ENCODE measurements around the gene FUS. TPM values are rescaled to one million over a fixed set of nuclear protein-coding genes. Genes with fewer than 3 reads are reported as not detected.

The FUS gene
- total RNA-seq, 1 donor from 2014 or later, result 752 TPM

- no peak for DNase-seq
- no peak for ATAC-seq (ENCODE audit: low read depth)
- H3K27ac Mint-ChIP-seq, result peak overlapping the region; percentile 59
- no peak overlapping the region for H3K4me3 Mint-ChIP-seq
- H3K9me3 Mint-ChIP-seq, result no peaks in the 10 kb centered on the region
- no peaks in the 10 kb centered on the region for H3K27me3 Mint-ChIP-seq
- intact Hi-C loops (cut with micrococcal nuclease), result no loop called here
- H3K4me1 Mint-ChIP-seq, result peaks cover 37% of the 10 kb centered on the region
- H3K36me3 Mint-ChIP-seq (ENCODE audit: low read depth), result peaks cover 96% of the 10 kb centered on the region
- CTCF ChIA-PET, result interaction anchor here (1.6 kb wide), 1 partner anchor 12 kb away, joined by 3 read pairs; the partner anchor contains the start of gene PYCARD
- POLR2A ChIA-PET, result interaction anchor here (2.2 to 2.5 kb wide), 2 partner anchors 10 to 11 kb away, joined by 11 to 16 read pairs; partner anchors contain the start of gene FUS
- TF ChIP-seq CTCF (IDR thresholded peaks at IDR 0.05), result no peak
These were observed 10.1 kb downstream of the FUS start for GRCh38 chr16:31190061-31190460.

- POLR2A ChIA-PET, result interaction anchor here (0.7 to 4.0 kb wide), 4 partner anchors 8 to 11 kb away, joined by 6 to 16 read pairs (median 12); partner anchors contain the start of gene FUS
- TF ChIP-seq CTCF (IDR thresholded peaks at IDR 0.05), result no peak
- H3K9me3 Mint-ChIP-seq, result no peaks in the 10 kb centered on the region
These were observed 11.0 kb downstream of the FUS start for GRCh38 chr16:31190818-31191444.

GRCh38 chr16:31191697-31192428 lies 11.9 kb downstream of the FUS start:
- no peak overlapping the region for H3K4me3 Mint-ChIP-seq
- ChIA-PET CTCF (no interaction called here), POLR2A (interaction anchor here (0.7 to 4.0 kb wide), 2 partner anchors 9 to 11 kb away, joined by 6 to 13 read pairs; no protein-coding TSS in a partner anchor)
- DNase-seq (no peak), ATAC-seq (ENCODE audit: low read depth) (peak; percentile 28)
- H3K36me3 Mint-ChIP-seq (ENCODE audit: low read depth), result peaks cover 96% of the 10 kb centered on the region
- H3K4me1 Mint-ChIP-seq, result peaks cover 31% of the 10 kb centered on the region
- no peaks in the 10 kb centered on the region for H3K9me3 Mint-ChIP-seq
- no peak for TF ChIP-seq CTCF (IDR thresholded peaks at IDR 0.05)
- intact Hi-C loops (cut with micrococcal nuclease), result loop anchor here (1.0 kb wide), 1 partner anchor 11 kb away; no protein-coding TSS in a partner anchor
- no peak overlapping the region for H3K27ac Mint-ChIP-seq
- no peaks in the 10 kb centered on the region for H3K27me3 Mint-ChIP-seq

More at GRCh38 chr16:31190818-31191444, 11.0 kb downstream of the FUS start:
- Mint-ChIP-seq H3K27ac (peak overlapping the region; percentile 54), H3K36me3 (ENCODE audit: low read depth) (peaks cover 96% of the 10 kb centered on the region), H3K4me3 (no peak overlapping the region), H3K27me3 (no peaks in the 10 kb centered on the region), H3K4me1 (peaks cover 34% of the 10 kb centered on the region)
- ATAC-seq (ENCODE audit: low read depth) (no peak), DNase-seq (no peak)
- intact Hi-C loops (cut with micrococcal nuclease), result no loop called here
- CTCF ChIA-PET, result no interaction called here

- ATAC-seq (ENCODE audit: low read depth) (no peak), DNase-seq (no peak)
- no peak overlapping the region for H3K27ac Mint-ChIP-seq
- no peak for TF ChIP-seq CTCF (IDR thresholded peaks at IDR 0.05)
- H3K4me1 Mint-ChIP-seq, result peaks cover 27% of the 10 kb centered on the region
- ChIA-PET POLR2A (interaction anchor here (0.6 to 4.0 kb wide), 4 partner anchors 9 to 26 kb away, joined by 3 to 13 read pairs (median 7); partner anchors contain the start of genes FUS and PYCARD), CTCF (no interaction called here)
- H3K27me3 Mint-ChIP-seq, result no peaks in the 10 kb centered on the region
- H3K9me3 Mint-ChIP-seq, result no peaks in the 10 kb centered on the region
- no peak overlapping the region for H3K4me3 Mint-ChIP-seq
- peaks cover 92% of the 10 kb centered on the region for H3K36me3 Mint-ChIP-seq (ENCODE audit: low read depth)
- intact Hi-C loops (cut with micrococcal nuclease), result loop anchor here (1.0 kb wide), 1 partner anchor 12 kb away; no protein-coding TSS in a partner anchor
These were observed 13.1 kb downstream of the FUS start for GRCh38 chr16:31192856-31193642.
